SU-DHL-6 (cell line): ENCODE results near the gene COMMD3.

Experiments used
- EZH2phosphoT487 ChIP-seq: fragments of 200-600 bp; sonication (generic), shearing (Covaris generic); conservative IDR thresholded peaks from 2 replicates; pipeline ENCODE4 v1.6.1; 2018; ENCODE audit warnings: mild to moderate bottlenecking, antibody characterized with exemption, low read length, moderate library complexity, mixed read lengths
- TF ChIP-seq, protein P1 (sequence below): fragments of 200-600 bp; sonication (generic); IDR thresholded peaks from one replicate; pipeline ENCODE4 v1.5.1; 2017; ENCODE audit warnings: antibody characterized with exemption, mild to moderate bottlenecking, low read length, moderate library complexity; ENCODE audit not compliant: insufficient read depth, poor library complexity, severe bottlenecking

DNA sequence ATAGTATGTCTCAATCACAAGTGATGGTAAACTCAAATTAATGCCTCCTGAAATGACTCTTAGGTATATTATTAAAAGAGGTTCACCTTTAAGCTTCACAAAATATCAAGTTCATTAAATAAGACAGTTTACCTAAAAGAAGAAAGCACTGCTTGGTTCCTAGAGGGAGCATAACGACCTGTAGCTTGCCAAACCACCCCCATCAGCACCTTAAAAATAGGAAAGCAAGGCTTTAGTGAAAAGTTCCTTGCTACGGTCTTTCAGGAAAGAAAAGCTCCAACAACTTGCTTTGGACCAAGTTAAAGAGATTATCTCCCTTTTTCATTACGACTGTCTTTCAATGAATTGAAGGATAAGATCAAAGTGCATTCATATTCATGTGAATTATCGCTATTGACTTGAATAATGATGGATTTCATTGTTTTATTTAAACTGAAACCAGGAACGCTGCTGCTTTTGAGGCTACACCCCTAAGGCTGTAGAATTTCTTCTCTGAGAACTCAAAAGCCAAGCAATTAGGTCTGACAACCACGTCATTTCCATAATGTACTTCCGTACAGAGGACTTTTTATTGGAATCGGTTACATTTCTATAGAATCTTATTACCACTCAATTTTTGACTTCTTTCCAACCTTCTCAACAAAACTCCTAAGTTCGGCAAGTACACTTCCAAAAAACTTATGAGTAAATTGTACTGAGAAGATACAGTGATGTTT lies 22.2 kb downstream of the COMMD3 start:
- TF ChIP-seq, protein P1, sequence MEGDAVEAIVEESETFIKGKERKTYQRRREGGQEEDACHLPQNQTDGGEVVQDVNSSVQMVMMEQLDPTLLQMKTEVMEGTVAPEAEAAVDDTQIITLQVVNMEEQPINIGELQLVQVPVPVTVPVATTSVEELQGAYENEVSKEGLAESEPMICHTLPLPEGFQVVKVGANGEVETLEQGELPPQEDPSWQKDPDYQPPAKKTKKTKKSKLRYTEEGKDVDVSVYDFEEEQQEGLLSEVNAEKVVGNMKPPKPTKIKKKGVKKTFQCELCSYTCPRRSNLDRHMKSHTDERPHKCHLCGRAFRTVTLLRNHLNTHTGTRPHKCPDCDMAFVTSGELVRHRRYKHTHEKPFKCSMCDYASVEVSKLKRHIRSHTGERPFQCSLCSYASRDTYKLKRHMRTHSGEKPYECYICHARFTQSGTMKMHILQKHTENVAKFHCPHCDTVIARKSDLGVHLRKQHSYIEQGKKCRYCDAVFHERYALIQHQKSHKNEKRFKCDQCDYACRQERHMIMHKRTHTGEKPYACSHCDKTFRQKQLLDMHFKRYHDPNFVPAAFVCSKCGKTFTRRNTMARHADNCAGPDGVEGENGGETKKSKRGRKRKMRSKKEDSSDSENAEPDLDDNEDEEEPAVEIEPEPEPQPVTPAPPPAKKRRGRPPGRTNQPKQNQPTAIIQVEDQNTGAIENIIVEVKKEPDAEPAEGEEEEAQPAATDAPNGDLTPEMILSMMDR: no peak
- no peak for TF ChIP-seq EZH2phosphoT487
